ENCODE measurements around the gene INSC.

GRCh38 chr11:15215005-15215404 is 100.3 kb downstream of the INSC start:
- TF ChIP-seq POLR2A (IDR thresholded peaks at IDR 0.05) (no peak), CTCF (IDR thresholded peaks at IDR 0.05) (no peak)

Measured in body of pancreas (tissue), 4 donors.